ENCODE measurements around the gene GOLGA1. TPM values are rescaled to one million over a fixed set of nuclear protein-coding genes. Genes with fewer than 3 reads are reported as not detected.
"Not testable (repeated sequence)": the region's sequence is repeated elsewhere in the genome, so short reads cannot be mapped to it uniquely, and the experiment has no call there.

The GOLGA1 gene
- total and polyA plus RNA-seq, 9 of the 15 experiments (the other 6 are each of a cell fraction or from before 2014, with no cell fraction given): 2.9 to 15.9 (median 8.5) TPM

DNA sequence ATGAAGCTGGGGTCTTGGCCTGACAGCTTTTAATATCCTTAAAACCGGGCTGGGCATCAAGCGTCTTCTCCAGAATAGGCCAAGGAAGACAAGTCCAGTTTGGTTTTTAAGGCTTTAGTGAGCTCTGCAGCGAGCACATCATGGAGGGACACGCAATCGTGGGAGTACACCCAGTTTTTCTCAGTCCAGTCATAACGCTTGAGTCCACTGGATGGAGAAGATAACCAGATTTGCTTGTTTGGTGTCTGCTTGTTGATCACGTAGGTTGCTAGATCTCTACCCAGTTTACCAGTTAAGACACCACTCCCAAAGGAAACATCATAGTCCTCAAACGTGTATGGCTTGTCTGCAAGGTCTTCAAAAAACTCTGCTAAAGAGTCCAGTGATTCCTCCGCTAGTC, 27.4 kb upstream of the GOLGA1 start (continued):
- TF ChIP-seq DPF2 (IDR thresholded peaks at IDR 0.05): 0 out of 2 replicates have a peak, but pooled peaks have one; percentile 14
- 0 out of 2 replicates have a peak, but pooled peaks have one; percentile 20 for TF ChIP-seq MTA2 (IDR thresholded peaks at IDR 0.05; ENCODE audit: low read depth)
- TF ChIP-seq EP300 (IDR thresholded peaks at IDR 0.05; ENCODE audit: low read length): peak; percentile 13; the same call in 1 of the 2 replicates
- TF ChIP-seq KDM1A (IDR thresholded peaks at IDR 0.05): peak; percentile 24 to 56; a peak in 2 of 4 replicates
- no peak for TF ChIP-seq NFXL1 (CRISPR knock-in tag; IDR thresholded peaks at IDR 0.05)
- 0 out of 4 replicates have a peak, but pooled peaks of 1 of the 2 experiments have one; percentile 39 for TF ChIP-seq HDAC1 (IDR thresholded peaks at IDR 0.05)
- TF ChIP-seq, protein P1, sequence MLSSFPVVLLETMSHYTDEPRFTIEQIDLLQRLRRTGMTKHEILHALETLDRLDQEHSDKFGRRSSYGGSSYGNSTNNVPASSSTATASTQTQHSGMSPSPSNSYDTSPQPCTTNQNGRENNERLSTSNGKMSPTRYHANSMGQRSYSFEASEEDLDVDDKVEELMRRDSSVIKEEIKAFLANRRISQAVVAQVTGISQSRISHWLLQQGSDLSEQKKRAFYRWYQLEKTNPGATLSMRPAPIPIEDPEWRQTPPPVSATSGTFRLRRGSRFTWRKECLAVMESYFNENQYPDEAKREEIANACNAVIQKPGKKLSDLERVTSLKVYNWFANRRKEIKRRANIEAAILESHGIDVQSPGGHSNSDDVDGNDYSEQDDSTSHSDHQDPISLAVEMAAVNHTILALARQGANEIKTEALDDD (IDR thresholded peaks at IDR 0.05): peak; percentile 86

DNA sequence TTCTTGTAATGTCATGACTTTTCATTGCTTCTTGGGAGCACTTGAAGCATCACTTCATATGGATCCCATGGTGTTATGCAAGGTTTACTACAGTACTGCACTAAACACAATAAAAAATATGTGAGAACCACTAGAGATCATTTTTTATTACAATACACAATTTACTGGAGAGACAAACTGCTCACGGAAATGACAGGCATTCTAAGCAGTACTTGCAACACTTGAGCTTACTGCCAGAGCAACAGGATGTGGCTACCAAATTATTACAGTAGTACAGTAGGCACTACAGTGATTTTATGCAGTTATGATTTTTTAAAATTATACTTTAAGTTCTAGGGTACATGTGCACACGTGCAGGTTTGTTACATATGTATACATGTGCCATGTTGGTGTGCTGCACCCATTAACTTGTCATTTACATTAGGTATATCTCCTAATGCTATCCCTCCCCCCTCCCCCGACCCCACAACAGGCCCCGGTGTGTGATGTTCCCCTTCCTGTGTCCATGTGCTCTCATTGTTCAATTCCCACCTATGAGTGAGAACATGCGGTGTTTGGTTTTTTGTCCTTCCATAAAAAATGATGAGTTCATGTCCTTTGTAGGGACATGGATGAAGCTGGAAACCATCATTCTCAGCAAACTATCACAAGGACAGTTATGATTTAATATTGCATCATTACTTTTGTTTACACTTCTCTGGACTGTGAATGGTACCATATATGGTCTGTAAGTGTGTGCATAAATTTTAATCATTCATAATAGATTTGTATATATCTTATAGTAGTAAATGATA, 25.1 kb upstream of the GOLGA1 start:
- H3K79me2 ChIP-seq (ENCODE audit: control insufficient read depth, insufficient read depth, low read length); in situ Hi-C loops (cut with MboI); H3K27me3 ChIP-seq (ENCODE audit: control insufficient read depth in 2 of 2, insufficient read depth in 2 of 2, low read length in 2 of 2); H3K4me2 ChIP-seq (ENCODE audit: insufficient read depth, low read length); BruUV-seq (replicated peaks); H3K9ac ChIP-seq (ENCODE audit: insufficient read depth in 1 of 2, low read depth in 2 of 2, low read length in 2 of 2); CTCF ChIA-PET (ENCODE audit: low intra/inter-chr PET ratio); H3K4me3 ChIP-seq; H3K9me3 ChIP-seq (replicated peaks; ENCODE audit: control insufficient read depth, insufficient read depth, low read depth, low read length); H3K9me1 ChIP-seq (ENCODE audit: control insufficient read depth, insufficient read depth, low read length); DNase-seq (ENCODE audit: extremely low read depth in 1 of 4, low spot score in 3 of 4); FAIRE-seq; H2AFZ ChIP-seq (ENCODE audit: low read depth, low read length); H4K20me1 ChIP-seq (replicated peaks; ENCODE audit: control insufficient read depth, insufficient read depth, low read length); TF ChIP-seq NR4A1 (CRISPR knock-in tag; IDR thresholded peaks at IDR 0.05): not testable (repeated sequence)
- peak overlapping the region; percentile 55 for H3K27ac ChIP-seq (ENCODE audit: extremely low read depth, low read depth, low read length)
- POLR2A ChIA-PET: interaction anchor here (0.6 to 1.8 kb wide), 3 partner anchors 10 to 25 kb away, joined by 4 to 6 read pairs (median 4); partner anchors contain the start of gene GOLGA1
- H3K36me3 ChIP-seq (ENCODE audit: control insufficient read depth, insufficient read depth, low read length): peaks cover 11% of the 10 kb centered on the region
- 66% methylated on average over 3 of the region's 5 CpGs for WGBS (ENCODE audit: insufficient coverage, low coverage, missing lambda C conversion rate)
- peak; percentile 71 for ATAC-seq
- peaks cover 10 to 31% of the 10 kb centered on the region in 2 experiments for H3K4me1 ChIP-seq (replicated peaks in 1 of 2; ENCODE audit: control insufficient read depth in 2 of 2, insufficient read depth in 2 of 2, low read length in 2 of 2)
- intact Hi-C loops (cut with micrococcal nuclease): loop anchor here (2.0 kb wide), 1 partner anchor 177 kb away; the partner anchor contains the start of gene SCAI
- TF ChIP-seq ATF7 (IDR thresholded peaks at IDR 0.05) (peak; percentile 93), CEBPG (CRISPR knock-in tag; IDR thresholded peaks at IDR 0.05) (peak; percentile 91), CEBPG (tag; conservative IDR thresholded peaks at IDR 0.05 in 1 of 2, IDR thresholded peaks at IDR 0.05 in 1 of 2) (peak; percentile 97 to 98), EP400 (IDR thresholded peaks at IDR 0.05) (peak; percentile 78), NR4A1 (tag; IDR thresholded peaks at IDR 0.05) (0 out of 2 replicates have a peak, but pooled peaks have one; percentile 17), C11orf30 (IDR thresholded peaks at IDR 0.05; ENCODE audit: low read depth) (peak; percentile 14; the same call in 1 of the 2 replicates), MEF2D (tag; conservative IDR thresholded peaks at IDR 0.05; ENCODE audit: low read depth) (0 out of 2 replicates have a peak, but pooled peaks have one; percentile 16)
- TF ChIP-seq, protein P2, sequence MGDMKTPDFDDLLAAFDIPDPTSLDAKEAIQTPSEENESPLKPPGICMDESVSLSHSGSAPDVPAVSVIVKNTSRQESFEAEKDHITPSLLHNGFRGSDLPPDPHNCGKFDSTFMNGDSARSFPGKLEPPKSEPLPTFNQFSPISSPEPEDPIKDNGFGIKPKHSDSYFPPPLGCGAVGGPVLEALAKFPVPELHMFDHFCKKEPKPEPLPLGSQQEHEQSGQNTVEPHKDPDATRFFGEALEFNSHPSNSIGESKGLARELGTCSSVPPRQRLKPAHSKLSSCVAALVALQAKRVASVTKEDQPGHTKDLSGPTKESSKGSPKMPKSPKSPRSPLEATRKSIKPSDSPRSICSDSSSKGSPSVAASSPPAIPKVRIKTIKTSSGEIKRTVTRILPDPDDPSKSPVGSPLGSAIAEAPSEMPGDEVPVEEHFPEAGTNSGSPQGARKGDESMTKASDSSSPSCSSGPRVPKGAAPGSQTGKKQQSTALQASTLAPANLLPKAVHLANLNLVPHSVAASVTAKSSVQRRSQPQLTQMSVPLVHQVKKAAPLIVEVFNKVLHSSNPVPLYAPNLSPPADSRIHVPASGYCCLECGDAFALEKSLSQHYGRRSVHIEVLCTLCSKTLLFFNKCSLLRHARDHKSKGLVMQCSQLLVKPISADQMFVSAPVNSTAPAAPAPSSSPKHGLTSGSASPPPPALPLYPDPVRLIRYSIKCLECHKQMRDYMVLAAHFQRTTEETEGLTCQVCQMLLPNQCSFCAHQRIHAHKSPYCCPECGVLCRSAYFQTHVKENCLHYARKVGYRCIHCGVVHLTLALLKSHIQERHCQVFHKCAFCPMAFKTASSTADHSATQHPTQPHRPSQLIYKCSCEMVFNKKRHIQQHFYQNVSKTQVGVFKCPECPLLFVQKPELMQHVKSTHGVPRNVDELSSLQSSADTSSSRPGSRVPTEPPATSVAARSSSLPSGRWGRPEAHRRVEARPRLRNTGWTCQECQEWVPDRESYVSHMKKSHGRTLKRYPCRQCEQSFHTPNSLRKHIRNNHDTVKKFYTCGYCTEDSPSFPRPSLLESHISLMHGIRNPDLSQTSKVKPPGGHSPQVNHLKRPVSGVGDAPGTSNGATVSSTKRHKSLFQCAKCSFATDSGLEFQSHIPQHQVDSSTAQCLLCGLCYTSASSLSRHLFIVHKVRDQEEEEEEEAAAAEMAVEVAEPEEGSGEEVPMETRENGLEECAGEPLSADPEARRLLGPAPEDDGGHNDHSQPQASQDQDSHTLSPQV (IDR thresholded peaks at IDR 0.05): 0 out of 2 replicates have a peak, but pooled peaks have one; percentile 54
